SH-SY5Y (cell line): Measurements from ENCODE around the gene MDH1B.

Experiments used
- GATA2 ChIP-seq: IDR thresholded peaks from 2 replicates; pipeline ENCODE4 v1.6.1; 2011; ENCODE audit warnings: mild to moderate bottlenecking, low read depth, low read length
- GATA3 ChIP-seq: IDR thresholded peaks from 2 replicates; pipeline ENCODE4 v1.6.1; 2011; ENCODE audit warnings: low read depth, mild to moderate bottlenecking, low read length, moderate library complexity

DNA sequence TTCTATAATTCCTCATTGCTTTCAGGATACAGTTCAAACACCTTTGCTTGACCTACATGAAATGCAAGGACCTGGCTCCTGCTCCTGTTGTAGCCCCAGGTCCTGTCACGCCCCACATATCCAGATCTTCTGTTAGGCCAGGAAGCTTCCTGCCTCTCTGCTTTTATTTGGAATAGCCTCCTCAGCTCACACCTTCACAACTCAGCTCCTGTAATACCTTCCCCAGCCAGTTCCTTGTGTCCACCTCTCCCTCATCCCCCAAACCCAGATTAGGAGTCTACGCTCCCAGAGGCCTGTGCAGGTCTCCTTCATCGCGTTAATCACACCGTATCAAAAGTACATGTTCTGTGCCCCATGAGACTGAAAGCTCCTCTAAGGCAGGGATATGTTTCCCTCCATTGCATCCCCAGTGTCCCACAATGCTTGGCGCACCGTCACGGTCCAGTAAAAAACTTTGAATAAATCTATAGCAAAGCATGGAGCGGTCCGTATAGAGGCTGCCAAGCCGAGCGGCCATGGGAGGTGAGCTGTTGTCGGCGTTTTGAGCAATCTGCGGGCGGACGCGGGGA is 371 bp downstream of the MDH1B start:
- no peak for TF ChIP-seq GATA3
- TF ChIP-seq GATA2 = no peak
